SIG-M5 treated with dmso at 0.1 percent for 504 hours (cell line): ENCODE results near the gene PCNP.
"Not testable (repeated sequence)": the region's sequence is repeated elsewhere in the genome, so short reads cannot be mapped to it uniquely, and the experiment has no call there.

Source experiments
- DNase-seq: peaks from one replicate; lab custom pipeline; 2025; ENCODE audit not compliant: unreplicated experiment; lab: John Stamatoyannopoulos, UW

Gene PCNP

DNA sequence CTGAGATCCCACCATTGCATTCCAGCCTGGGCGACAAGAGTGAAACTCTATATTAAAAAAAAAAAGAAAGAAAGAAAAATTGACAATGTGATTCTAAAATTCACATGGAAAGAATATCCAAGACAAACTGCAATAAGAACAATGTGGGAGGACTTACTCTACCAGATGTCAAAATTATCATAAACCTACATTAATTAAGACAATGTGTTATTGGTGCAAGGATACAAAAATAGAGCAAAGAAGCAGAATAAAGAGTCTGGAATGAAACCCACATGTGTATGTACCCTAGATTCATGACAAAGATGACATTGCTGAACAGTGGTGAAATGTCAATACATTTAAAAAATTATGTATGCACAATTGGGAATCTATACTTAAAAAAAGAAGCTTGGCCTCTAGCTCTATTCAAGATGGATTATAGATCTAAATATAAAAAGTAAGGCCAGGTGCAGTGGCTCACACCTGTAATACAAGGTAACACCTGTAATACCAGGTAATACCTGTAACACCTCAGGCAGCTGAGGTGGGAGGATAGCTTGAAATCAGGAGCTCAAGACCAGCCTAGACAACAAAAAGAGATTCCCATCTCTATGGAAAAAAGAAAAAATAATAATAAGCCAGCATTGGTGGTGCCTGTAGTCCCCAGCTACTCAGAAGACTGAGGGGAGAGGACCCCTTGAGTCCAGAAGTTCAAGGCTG lies 57.3 kb downstream of the PCNP start:
- no peak for DNase-seq

DNA sequence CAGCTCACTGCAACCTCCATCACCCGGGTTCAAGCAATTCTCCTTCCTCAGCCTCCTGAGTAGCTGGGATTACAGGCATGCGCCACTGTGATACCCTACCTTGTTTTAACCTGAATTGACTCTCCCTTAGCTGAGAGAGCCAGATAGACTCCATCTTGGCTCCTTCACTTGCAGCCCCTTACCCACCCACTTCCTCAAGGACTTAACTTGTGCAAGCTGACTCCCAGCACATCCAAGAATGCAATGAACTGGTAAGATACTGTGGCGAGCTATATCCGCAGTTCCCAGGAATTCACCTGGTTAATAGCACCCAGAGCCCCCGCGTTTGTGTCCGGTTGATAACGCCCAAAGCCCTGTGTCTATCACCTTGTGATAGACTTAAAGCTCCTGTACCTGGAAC lies 58.0 kb downstream of the PCNP start:
- not testable (repeated sequence) for DNase-seq

DNA sequence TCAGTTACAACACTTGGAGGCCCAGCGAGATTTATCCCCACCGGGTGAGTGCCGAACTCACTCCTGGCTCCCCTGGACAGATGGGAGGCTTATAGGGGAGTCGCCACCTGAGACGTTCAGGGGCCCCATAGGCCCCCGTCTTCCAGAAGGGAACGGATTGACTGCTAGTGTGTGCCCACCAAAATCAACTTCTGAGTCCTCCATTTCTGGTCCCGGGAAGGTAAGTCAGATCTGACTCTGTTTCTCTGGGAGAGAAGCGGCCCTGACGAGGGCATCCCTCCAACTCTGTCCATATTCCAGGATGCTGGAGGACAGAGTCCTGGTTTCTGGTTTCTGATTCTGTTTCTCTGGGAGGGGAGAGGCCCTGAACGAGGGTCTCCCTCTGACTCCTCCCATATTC lies 58.6 kb downstream of the PCNP start:
- no peak for DNase-seq

DNA sequence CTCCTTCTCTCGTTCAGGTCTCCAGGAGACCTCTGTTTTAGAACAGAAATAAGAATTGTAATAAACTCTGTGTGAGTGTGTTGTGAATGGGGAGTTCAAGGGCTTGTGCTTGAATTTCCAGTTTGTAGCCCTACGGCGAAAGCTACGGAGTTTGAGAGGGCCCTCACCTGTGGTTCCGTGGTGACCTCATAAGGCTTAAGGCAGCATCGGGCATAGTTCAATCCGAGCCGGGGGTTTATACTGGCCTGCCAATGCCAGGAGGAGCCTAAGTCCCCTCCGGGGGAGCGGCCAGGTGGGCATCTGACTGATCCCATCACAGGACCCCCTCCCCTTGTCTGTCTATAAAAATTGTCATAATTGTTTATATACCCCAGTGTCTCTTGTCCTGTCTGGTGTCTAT lies 59.2 kb downstream of the PCNP start:
- no peak for DNase-seq

DNA sequence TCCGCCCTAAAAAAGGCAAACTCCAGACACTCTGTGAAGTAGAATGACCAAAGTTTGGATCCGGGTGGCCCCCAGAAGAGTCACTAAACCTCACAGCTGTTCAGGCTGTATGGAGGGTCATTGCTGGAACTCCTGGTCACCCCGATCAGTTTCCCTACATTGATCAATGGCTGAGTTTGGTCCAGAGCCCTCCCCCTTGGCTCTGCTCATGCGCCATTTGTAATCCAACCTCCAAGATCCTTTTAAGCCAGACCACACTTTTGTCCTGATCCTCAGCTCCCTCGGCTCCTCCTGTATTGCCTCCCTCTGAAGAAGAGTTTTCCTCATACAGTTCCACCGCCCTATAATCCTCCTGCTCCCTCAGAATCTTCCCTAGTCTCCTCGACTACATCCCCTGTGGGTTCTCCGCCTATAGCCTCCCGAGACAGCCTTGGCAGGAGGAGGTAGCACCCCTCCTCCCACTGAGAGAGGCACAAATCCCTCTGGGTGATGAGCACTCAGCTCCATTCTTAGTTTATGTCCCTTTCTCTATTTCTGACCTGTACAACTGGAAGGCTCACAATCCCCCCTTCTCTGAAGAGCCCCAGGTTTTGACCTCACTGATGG lies 60.7 kb downstream of the PCNP start:
- no peak for DNase-seq

DNA sequence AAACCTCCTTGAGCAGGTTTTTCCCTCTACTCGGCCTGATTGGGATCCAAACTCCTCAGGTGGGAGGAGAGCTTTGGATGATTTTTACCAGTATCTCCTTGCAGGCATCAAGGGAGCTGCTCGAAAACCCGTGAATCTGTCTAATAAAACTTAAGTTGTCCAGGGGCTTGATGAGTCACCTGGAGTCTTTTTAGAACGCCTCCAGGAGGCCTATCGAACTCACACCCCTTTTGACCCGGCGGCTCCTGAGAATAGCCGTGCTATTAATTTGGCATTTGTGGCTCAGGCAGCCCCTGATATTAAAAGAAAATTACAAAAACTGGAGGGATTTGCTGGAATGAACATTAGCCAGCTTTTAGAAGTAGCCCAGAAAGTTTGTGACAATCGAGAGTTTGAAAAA lies 61.4 kb downstream of the PCNP start:
- DNase-seq = no peak

DNA sequence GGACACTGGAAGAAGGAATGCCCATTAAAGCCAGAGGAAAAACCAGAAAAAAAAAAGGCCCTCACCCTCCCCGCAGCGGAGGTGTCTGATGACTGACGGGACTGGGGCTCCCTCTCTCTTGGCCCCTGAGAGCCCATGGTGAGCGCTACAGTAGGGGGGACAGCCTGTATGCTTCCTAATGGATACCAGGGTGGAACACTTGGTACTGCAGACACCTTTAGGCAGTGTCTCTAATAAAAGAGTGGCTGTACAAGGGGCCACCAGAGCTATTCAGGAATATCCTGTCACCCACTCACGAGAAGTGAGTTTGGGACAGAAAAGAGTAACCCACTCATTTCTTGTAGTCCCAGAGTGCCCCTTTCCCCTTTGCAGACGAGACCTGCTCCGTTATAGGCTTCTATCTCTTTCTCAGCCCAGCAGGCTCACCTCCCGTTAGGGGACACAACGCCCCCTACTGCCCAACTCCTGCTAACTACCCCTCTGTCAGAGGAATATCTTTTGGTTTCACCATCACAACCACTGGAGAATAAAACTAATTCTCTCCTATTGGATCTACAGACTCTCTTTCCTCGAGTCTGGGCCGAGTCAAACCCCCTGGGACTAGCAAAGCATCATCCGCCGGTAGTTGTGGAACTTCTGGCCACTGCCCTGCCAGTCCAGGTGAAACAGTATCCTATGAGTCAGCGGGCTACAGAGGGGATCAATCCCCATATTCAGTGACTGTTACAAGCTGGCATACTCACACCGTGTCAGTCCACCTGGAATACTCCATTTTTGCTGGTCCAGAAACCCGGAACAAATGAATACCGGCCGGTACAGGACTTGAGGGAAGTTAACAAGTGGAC lies 62.2 kb downstream of the PCNP start:
- peak; percentile 51 for DNase-seq

DNA sequence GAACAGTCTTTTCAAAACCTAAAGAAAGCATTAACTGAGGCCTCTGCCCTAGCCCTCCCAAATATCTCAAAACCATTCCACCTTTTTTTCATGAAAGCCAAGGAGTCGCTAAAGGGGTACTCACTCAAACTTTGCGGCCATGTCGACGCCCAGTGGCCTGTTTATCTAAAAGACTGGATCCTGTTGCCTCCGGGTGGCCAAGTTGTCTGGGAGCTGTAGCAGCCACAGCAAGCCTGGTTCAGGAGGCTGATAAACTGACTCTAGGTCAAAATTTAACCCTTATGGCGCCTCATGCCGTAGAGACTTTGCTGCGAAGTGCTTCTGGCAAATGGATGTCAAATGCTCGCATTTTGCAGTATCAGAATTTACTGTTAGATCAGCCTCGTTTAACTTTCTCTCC lies 63.5 kb downstream of the PCNP start:
- no peak for DNase-seq

DNA sequence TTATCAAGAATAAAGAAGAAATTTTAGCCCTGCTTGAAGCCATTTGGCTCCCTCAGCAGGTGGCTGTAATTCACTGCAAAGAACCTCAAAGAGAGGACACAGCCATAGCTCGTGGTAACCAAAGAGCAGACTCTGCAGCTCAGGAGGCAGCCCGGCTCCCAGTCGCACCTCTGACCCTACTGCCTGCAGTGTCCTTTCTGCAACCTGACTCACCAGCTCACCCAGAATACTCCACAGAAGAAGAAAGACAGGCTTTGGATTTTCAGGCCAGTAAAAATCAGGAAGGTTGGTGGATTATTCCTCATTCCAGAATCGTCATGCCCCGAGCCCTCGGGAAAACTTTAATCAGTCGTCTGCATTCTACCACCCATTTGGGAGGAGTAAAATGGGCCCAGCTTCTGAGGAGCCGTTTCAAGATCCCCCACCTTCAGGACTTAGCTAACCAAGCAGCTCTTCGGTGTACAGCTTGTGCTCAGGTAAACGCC lies 64.3 kb downstream of the PCNP start:
- no peak for DNase-seq

DNA sequence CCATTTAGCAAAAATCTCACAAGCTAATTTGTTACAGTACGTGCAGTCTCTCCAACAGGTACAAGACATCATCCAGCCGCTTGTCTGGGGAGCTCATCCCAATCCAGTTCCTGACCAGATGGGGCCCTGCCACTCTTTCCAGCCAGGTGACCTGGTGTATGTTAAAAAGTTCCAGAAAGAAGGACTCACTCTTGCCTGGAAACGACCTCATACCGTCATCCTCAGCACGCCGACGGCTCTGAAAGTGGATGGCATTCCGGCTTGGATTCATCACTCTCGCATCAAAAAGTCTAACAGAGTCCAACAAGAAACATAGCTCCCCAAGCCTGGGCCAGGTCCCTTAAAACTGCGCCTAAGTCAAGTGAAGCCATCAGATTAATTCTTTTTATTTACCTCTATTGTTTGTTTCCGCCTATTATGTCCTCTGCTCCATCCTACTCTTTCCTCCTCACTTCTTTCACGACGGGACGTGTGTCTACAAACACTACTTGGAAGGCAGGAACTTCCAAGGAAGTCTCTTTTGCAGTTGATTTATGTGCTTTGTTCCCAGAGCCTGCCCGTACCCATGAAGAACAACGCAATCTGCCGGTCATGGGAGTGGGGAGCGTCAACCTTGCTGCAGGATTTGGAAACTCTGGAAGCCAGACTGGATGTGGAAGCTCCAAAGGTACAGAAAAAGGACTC lies 65.4 kb downstream of the PCNP start:
- no peak for DNase-seq

DNA sequence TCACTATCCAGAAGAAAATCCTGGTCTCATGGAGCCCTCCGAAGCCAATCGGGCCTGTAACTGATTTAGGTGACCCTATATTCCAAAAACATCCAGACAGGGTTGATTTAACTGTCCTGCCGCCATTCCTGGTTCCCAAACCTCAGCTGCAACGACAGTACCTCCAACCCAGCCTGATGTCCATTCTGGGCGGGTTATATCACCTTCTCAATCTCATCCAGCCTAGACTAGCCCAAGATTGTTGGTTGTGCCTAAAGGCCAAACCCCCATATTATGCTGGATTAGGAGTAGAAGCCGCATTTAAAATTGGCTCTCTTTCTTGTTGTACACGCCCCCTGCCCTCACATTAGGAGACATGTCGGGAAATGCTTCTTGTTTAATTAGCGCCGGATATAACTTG lies 66.3 kb downstream of the PCNP start:
- DNase-seq = no peak

DNA sequence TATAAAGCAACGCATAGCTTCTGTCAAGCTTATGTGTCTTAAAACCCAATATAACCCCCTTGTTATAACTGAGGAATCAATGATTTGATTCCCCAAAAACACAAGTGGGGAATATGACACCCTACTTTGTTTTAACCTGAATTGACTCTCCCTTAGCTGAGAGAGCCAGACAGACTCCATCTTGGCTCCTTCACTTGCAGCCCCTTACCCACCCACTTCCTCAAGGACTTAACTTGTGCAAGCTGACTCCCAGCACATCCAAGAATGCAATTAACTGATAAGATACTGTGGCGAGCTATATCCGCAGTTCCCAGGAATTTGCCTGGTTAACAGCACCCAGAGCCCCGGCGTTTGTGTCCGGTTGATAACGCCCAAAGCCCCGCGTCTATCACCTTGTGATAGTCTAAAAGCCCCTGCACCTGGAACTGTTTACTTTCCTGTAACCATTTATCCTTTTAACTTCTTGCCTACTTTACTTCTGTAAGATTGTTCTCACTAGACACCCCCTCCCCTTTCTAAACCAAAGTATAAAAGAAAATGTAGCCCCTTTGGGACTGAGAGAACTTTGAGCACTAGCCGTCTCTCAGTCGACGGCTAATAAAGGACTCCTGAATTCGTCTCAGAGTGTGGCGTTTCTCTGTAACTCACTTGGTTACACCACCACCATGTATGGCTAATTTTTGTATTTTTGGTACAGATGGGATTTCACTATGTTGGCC lies 67.6 kb downstream of the PCNP start:
- not testable (repeated sequence) for DNase-seq

DNA sequence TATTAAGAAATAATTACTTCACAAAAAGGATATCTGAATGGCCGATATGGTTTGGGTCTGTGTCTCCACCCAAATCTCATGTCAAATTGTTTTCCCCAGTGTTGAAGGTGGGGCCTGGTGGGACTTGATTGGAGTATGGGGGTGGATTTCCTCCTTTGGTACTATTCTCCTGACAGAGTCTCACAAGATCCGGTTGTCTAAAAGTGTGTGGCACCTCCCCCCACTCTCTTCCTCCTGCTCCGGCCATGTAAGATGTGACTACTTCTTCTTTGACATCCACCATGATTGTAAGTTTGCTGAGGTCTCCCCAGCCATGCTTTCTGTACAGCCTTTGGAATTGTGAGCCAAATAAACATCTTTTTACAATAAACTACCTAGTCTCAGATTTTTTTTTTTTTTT lies 68.5 kb downstream of the PCNP start:
- DNase-seq = no peak

DNA sequence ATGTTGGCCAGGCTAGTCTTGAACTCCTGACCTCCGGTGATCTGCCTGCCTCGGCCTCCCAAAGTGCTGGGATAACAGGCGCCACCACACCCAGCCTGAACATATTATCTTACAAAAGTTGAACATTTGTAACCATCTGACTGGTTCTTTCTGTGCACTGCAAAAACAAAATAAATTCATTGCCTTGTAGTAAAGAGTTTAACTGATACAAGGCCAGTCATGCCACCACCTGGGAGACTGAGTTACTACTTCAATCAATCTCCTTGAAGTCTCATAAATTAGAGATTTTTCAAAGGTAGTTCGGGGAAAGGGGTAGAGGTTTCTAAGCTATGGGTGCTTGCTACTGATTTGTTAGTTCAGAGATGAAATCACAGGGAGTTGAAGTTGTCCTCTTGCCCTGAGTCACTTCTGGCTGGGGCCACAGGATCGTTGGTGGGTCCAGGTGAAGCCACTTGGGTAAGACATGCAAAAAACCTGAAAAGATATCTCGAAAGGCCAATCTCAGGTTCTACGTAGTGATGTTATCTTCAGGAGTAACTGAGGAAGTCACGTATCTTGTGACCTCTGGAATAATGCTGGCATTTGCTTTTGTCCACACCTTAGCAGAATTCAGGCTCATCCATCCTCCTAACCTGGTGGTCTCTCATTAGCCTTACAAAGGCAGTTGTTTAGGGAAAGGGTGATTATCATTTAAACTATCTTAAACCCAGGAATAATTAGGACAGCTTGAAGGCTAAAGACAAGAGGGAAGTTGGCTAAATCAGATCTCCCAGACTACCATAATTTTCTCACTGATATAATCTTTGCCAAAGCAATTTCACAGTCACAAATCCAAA lies 69.2 kb downstream of the PCNP start:
- DNase-seq = no peak
